Measurements from ENCODE around the gene ZNF385D. TPM values are rescaled to one million over a fixed set of nuclear protein-coding genes. Genes with fewer than 3 reads are reported as not detected.
"Not testable (repeated sequence)": the region's sequence is repeated elsewhere in the genome, so short reads cannot be mapped to it uniquely, and the experiment has no call there.

The ZNF385D gene
- total and polyA plus RNA-seq, 4 donors = 6.2 to 33.7 (median 29.5) TPM

DNA sequence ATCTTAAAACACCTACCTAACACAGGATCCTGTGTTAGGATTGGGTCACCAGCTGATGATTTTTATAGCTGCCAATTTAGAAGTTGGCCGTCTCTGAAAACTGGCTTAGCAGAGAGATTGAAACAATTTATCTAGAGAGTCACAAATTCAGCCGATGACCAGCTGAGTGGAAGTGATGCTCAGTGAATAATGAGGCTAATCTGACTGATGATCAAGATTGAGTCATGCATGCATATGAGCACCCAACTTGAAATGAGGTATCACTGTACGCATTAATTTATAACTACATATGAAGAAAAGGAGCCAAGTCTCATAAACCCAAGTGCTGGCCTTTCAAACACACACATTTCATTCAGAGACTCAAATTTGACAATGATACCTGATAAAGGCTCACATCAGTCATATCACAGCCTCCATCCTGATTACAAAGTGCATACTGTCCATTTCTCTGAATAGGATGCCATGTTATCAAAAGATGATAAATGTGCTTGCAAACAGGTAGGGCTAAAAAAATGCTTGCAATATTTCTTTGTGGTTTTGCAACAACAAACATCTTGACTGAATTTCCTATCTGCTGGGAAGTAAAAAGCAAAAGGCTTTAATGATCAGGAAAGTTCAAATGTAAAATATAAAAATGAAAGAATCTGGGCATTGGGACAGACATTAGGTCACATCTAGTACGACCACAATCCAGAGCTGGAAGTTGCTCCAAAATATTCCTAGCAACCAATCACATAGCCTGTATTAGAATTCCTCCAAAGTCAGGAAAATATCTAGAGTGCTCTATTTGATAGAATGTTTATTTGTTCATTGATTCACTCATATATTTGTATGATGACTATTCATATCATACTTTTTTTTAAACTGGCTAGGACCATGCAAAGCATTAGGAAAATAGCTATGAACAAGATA lies 264.7 kb downstream of the ZNF385D start:
- H3K9me3 ChIP-seq (ENCODE audit: control insufficient read depth, insufficient read depth, low read length); H3K4me3 ChIP-seq (ENCODE audit: low read depth, low read length); H3K4me1 ChIP-seq (ENCODE audit: control insufficient read depth, insufficient read depth, low read length); H3K27ac ChIP-seq (ENCODE audit: low read depth, low read length); DNase-seq (ENCODE audit: low read depth in 4 of 6, low spot score in 6 of 6); H3K36me3 ChIP-seq (ENCODE audit: control insufficient read depth, insufficient read depth, low read length); H3K27me3 ChIP-seq (ENCODE audit: control insufficient read depth, insufficient read depth, low read length): not testable (repeated sequence)
- no CpG with 5 or more reads among the region's 4 CpGs for WGBS (ENCODE audit: insufficient coverage)

DNA sequence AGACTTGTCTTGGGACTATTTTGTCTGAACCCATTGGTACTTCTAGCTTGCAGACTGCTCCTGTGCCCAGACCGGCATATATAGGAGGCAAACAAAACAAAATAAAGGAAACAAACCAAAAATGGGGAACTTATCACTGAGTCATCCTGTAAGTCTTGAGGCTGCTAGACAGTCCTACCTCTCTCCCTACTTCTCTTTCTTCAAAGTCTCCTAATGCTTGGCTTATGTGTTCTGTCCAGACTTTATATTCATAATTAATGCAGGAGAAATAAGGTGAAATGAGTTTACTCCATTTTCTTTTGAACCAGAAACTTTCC lies 266.2 kb downstream of the ZNF385D start:
- no peaks in the 10 kb centered on the region for H3K9me3 ChIP-seq (ENCODE audit: control insufficient read depth, insufficient read depth, low read length)
- no peak overlapping the region for H3K4me3 ChIP-seq (ENCODE audit: low read depth, low read length)
- H3K36me3 ChIP-seq (ENCODE audit: control insufficient read depth, insufficient read depth, low read length) = no peaks in the 10 kb centered on the region
- 100% methylated on average over 1 of the region's 1 CpG for WGBS (ENCODE audit: insufficient coverage)
- H3K4me1 ChIP-seq (ENCODE audit: control insufficient read depth, insufficient read depth, low read length) = no peaks in the 10 kb centered on the region
- H3K27me3 ChIP-seq (ENCODE audit: control insufficient read depth, insufficient read depth, low read length) = no peaks in the 10 kb centered on the region
- no peak overlapping the region for H3K27ac ChIP-seq (ENCODE audit: low read depth, low read length)
- DNase-seq (ENCODE audit: low read depth in 4 of 6, low spot score in 6 of 6) = no peak

DNA sequence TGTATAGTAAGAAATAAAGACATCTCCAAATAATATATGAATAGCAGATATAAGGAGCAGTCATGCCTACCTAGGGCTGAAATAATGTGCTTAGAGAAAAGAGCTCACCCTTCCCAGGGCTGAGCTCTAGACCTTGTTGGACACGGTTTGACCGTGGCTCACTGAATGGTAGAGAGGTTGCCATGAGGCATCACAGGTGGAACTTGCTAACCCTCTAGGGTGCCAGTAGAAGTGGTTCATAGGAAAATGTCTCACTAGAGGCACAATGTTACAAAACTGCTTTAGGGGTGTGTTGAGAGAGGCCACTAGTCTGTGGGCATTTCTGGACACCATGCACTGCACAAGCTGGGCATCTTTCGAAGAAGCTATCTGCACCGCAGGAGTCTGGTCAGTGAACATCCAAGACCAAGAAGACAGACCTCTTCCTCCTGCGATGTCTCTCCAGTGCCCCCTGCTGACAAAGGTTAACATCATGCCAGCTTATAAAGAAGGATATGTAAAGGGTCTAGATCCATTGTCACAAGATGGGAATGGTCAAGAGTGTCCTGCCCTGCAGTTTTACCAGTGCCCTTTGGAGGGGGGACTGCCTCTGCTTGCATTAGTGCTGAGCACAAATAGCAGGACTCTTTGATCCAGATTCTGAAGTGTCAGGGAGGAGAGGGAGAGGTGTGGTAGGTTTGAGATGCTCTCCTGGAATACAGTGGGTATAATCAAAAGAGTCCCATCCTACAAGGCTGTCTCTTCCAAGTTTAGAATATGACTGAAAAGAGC lies 266.8 kb downstream of the ZNF385D start:
- Histone ChIP-seq H3K27me3 (ENCODE audit: control insufficient read depth, insufficient read depth, low read length) (no peaks in the 10 kb centered on the region), H3K4me1 (ENCODE audit: control insufficient read depth, insufficient read depth, low read length) (no peaks in the 10 kb centered on the region), H3K36me3 (ENCODE audit: control insufficient read depth, insufficient read depth, low read length) (no peaks in the 10 kb centered on the region), H3K4me3 (ENCODE audit: low read depth, low read length) (no peak overlapping the region), H3K9me3 (ENCODE audit: control insufficient read depth, insufficient read depth, low read length) (no peaks in the 10 kb centered on the region), H3K27ac (ENCODE audit: low read depth, low read length) (no peak overlapping the region)
- WGBS (ENCODE audit: insufficient coverage) = 94% methylated on average over 3 of the region's 5 CpGs
- DNase-seq (ENCODE audit: low read depth in 4 of 6, low spot score in 6 of 6) = peak in 2 of 6 donors; percentile 38 to 56

DNA sequence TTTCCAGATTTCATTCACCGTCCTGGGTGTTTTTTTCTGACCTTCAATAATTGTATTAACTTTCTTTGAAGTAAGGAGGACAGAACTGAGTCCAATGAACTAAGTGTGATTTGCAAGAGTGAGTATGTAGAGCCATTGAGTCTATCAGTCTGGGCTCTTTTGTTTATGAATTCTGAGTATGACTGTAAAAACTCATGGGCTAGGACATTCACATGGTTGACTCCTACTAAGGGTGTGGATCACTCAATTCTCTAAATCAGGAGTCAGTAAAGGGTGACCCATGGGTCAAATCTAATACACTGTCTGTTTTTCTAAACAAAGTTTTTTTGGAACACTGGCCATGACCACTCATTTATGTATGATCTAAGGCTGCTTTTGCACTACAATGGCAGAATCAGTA lies 269.0 kb downstream of the ZNF385D start:
- no peaks in the 10 kb centered on the region for H3K27me3 ChIP-seq (ENCODE audit: control insufficient read depth, insufficient read depth, low read length)

DNA sequence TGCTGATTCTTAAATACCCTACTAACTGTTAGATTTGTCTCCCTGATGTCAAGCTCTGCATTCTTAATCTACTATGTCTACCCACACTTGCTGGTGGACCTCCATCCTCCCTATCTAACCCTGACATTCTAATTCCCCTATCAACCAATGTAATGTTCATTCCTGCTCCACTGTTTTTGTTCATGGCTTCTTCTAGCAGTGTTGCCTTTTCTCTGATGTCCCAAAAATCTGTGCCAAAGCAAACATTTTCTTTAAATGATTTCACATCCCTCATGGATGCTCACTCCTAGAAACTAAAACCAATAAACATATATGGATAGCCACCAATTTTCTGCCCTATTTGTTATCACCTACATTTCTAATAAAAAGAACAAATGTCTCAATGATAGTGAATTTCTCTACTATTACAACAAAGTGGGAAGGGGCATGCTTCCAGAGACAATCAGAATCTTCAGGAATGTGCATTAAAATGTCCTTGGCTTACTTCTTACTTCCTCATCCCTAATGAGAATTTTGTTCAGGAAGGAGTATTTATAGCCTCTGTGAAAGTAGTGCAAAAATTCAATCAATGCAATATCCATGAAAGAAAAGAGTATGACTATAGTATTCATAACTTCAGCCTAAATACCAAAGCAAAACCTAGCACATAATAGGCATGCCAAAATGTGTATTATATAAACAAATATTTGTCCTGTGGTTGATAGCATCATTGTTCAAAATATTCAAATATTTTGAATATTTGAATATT lies 273.3 kb downstream of the ZNF385D start:
- Histone ChIP-seq H3K4me3 (ENCODE audit: low read depth, low read length) (no peak overlapping the region), H3K27ac (ENCODE audit: low read depth, low read length) (no peak overlapping the region), H3K36me3 (ENCODE audit: control insufficient read depth, insufficient read depth, low read length) (no peaks in the 10 kb centered on the region), H3K4me1 (ENCODE audit: control insufficient read depth, insufficient read depth, low read length) (no peaks in the 10 kb centered on the region), H3K27me3 (ENCODE audit: control insufficient read depth, insufficient read depth, low read length) (no peaks in the 10 kb centered on the region), H3K9me3 (ENCODE audit: control insufficient read depth, insufficient read depth, low read length) (no peaks in the 10 kb centered on the region)
- no peak for DNase-seq (ENCODE audit: low read depth in 4 of 6, low spot score in 6 of 6)

More for the DNA sequence above, 269.0 kb downstream of the ZNF385D start:
- Histone ChIP-seq H3K4me3 (ENCODE audit: low read depth, low read length) (no peak overlapping the region), H3K36me3 (ENCODE audit: control insufficient read depth, insufficient read depth, low read length) (no peaks in the 10 kb centered on the region), H3K4me1 (ENCODE audit: control insufficient read depth, insufficient read depth, low read length) (no peaks in the 10 kb centered on the region), H3K27ac (ENCODE audit: low read depth, low read length) (no peak overlapping the region), H3K9me3 (ENCODE audit: control insufficient read depth, insufficient read depth, low read length) (no peaks in the 10 kb centered on the region)
- no peak for DNase-seq (ENCODE audit: low read depth in 4 of 6, low spot score in 6 of 6)
- WGBS (ENCODE audit: insufficient coverage) = no CpG with 5 or more reads among the region's 1 CpG

DNA sequence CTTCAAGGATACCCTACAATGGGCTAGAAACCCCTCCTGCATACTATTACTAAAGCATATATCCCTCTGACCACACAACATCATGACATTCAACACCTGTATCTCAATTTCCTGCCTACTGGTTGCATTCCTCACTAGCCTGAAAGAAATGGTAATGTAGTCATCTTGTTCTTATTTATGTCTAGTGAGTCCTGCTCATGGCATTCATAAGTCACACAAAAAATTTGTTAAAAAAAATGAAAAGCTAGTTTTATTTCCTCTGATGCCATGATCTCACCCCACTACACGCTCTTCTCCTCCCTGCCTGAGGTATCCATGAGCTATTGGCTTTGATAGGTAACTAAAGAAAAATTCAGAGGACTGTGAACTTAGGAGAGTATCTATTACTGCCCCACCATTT lies 284.5 kb downstream of the ZNF385D start:
- no peak for DNase-seq (ENCODE audit: low read depth in 4 of 6, low spot score in 6 of 6)

DNA sequence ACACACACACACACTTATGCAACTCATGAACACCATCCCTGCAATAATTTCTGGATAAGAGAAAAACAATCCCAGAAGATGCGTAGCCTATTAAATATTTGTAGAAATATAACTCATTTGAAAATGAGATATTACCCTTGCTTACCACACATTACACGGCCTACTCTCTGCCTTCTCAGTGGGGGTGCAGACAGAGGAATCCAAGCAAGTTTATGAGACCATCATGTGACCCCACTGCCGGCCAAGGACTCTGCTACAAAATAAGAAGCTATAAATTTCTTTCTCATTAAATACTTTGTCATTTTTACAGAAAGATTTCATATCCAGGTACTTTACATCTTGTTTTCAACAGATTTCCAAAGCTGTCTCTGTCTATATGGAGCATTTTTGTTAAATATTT lies 286.3 kb downstream of the ZNF385D start:
- no peaks in the 10 kb centered on the region for H3K36me3 ChIP-seq (ENCODE audit: control insufficient read depth, insufficient read depth, low read length)
- WGBS (ENCODE audit: insufficient coverage) = no CpG with 5 or more reads among the region's 3 CpGs
- no peak overlapping the region for H3K27ac ChIP-seq (ENCODE audit: low read depth, low read length)
- H3K27me3 ChIP-seq (ENCODE audit: control insufficient read depth, insufficient read depth, low read length) = no peaks in the 10 kb centered on the region
- no peak for DNase-seq (ENCODE audit: low read depth in 4 of 6, low spot score in 6 of 6)
- H3K9me3 ChIP-seq (ENCODE audit: control insufficient read depth, insufficient read depth, low read length) = no peaks in the 10 kb centered on the region
- H3K4me1 ChIP-seq (ENCODE audit: control insufficient read depth, insufficient read depth, low read length) = no peaks in the 10 kb centered on the region
- no peak overlapping the region for H3K4me3 ChIP-seq (ENCODE audit: low read depth, low read length)

More for the DNA sequence above, 284.5 kb downstream of the ZNF385D start:
- Histone ChIP-seq H3K4me3 (ENCODE audit: low read depth, low read length) (no peak overlapping the region), H3K27ac (ENCODE audit: low read depth, low read length) (no peak overlapping the region), H3K27me3 (ENCODE audit: control insufficient read depth, insufficient read depth, low read length) (no peaks in the 10 kb centered on the region), H3K9me3 (ENCODE audit: control insufficient read depth, insufficient read depth, low read length) (no peaks in the 10 kb centered on the region), H3K36me3 (ENCODE audit: control insufficient read depth, insufficient read depth, low read length) (no peaks in the 10 kb centered on the region), H3K4me1 (ENCODE audit: control insufficient read depth, insufficient read depth, low read length) (no peaks in the 10 kb centered on the region)
- no CpG with 5 or more reads among the region's 1 CpG for WGBS (ENCODE audit: insufficient coverage)

DNA sequence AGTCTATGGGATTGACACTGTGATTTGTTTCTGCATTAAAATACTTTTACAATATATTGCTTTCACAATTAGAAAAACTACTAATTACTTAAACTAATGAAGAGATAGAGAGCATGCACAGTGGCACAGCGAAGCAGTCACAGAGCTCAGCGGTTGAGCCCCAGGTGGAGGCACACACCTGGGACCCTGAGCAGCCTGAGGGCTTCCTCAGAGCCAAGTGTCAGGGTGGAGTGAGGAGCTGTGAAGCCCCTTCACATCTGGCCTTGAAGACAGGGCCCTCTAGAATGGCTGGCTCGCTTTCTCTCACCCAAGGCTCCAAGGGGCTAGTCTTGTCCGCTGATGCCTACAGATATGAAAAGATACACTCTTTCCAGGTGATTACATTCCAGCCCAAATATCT lies 287.7 kb downstream of the ZNF385D start:
- Histone ChIP-seq H3K27ac (ENCODE audit: low read depth, low read length) (no peak overlapping the region), H3K36me3 (ENCODE audit: control insufficient read depth, insufficient read depth, low read length) (no peaks in the 10 kb centered on the region), H3K4me3 (ENCODE audit: low read depth, low read length) (no peak overlapping the region), H3K9me3 (ENCODE audit: control insufficient read depth, insufficient read depth, low read length) (peaks cover 2% of the 10 kb centered on the region), H3K27me3 (ENCODE audit: control insufficient read depth, insufficient read depth, low read length) (no peaks in the 10 kb centered on the region), H3K4me1 (ENCODE audit: control insufficient read depth, insufficient read depth, low read length) (no peaks in the 10 kb centered on the region)
- WGBS (ENCODE audit: insufficient coverage) = 95% methylated on average over 4 of the region's 4 CpGs
- DNase-seq (ENCODE audit: low read depth in 4 of 6, low spot score in 6 of 6) = no peak

DNA sequence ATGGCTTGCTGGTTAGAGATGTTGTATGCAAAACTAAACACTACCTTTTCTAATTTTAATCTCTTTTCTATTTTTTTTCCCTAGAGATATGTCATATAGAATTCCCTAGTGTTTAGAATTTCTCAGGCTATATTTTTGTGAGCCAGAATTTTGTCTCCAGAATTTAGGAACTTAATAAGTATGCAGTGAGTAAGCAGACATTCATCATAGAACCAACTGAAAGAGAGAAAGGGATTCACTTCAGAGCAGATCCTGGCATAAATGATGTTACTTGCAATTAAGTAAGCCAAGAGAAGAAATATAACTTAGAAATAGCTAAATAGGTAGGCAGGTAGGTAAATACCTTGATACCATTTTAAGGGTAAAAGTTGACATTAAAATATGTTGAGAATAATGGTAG lies 288.9 kb downstream of the ZNF385D start:
- no peaks in the 10 kb centered on the region for H3K36me3 ChIP-seq (ENCODE audit: control insufficient read depth, insufficient read depth, low read length)
- no peak overlapping the region for H3K27ac ChIP-seq (ENCODE audit: low read depth, low read length)

More for the DNA sequence above, 288.9 kb downstream of the ZNF385D start:
- Histone ChIP-seq H3K9me3 (ENCODE audit: control insufficient read depth, insufficient read depth, low read length) (peaks cover 2% of the 10 kb centered on the region), H3K4me1 (ENCODE audit: control insufficient read depth, insufficient read depth, low read length) (no peaks in the 10 kb centered on the region), H3K27me3 (ENCODE audit: control insufficient read depth, insufficient read depth, low read length) (no peaks in the 10 kb centered on the region), H3K4me3 (ENCODE audit: low read depth, low read length) (no peak overlapping the region)
- no peak for DNase-seq (ENCODE audit: low read depth in 4 of 6, low spot score in 6 of 6)
